ENCODE measurements around the gene NHLH1. TPM values are rescaled to one million over a fixed set of nuclear protein-coding genes. Genes with fewer than 3 reads are reported as not detected.

Gene NHLH1
- total and polyA plus RNA-seq, 10 of the 15 experiments (the other 5 are each of a cell fraction or from before 2014, with no cell fraction given), result 0.22 to 0.98 (median 0.43) TPM; not detected in 1

GRCh38 chr1:160377585-160378206 lies 10.8 kb downstream of the NHLH1 start:
- Histone ChIP-seq H3K4me3 (no peak overlapping the region), H3K9me3 (replicated peaks; ENCODE audit: control insufficient read depth, insufficient read depth, low read length) (no peaks in the 10 kb centered on the region), H3K4me1 (ENCODE audit: control insufficient read depth, insufficient read depth, low read length) (peaks cover 15% of the 10 kb centered on the region), H3K27ac (ENCODE audit: control insufficient read depth, insufficient read depth) (no peak overlapping the region), H3K36me3 (ENCODE audit: control insufficient read depth in 2 of 2, insufficient read depth in 2 of 2, low read length in 1 of 2) (no peaks in the 10 kb centered on the region), H3K27me3 (replicated peaks in 1 of 2; ENCODE audit: control insufficient read depth in 2 of 2, insufficient read depth in 2 of 2, low read length in 1 of 2) (no peaks in the 10 kb centered on the region), H3K9ac (ENCODE audit: control insufficient read depth, insufficient read depth, low read length) (no peak overlapping the region), H3K79me2 (ENCODE audit: control insufficient read depth, insufficient read depth, low read length) (no peaks in the 10 kb centered on the region), H4K20me1 (ENCODE audit: control insufficient read depth, insufficient read depth) (no peaks in the 10 kb centered on the region), H2AFZ (ENCODE audit: control insufficient read depth, low read depth, low read length) (no peak overlapping the region), H3K4me2 (ENCODE audit: control insufficient read depth, insufficient read depth) (no peak overlapping the region)
- TF ChIP-seq FOXK2 (IDR thresholded peaks at IDR 0.05) (no peak), ZNF687 (IDR thresholded peaks at IDR 0.05) (no peak), MYC (IDR thresholded peaks at IDR 0.05; ENCODE audit: insufficient read depth, insufficient read length, insufficient replicate concordance, low read length, severe bottlenecking) (no peak), ZBED1 (IDR thresholded peaks at IDR 0.05; ENCODE audit: borderline replicate concordance) (no peak), JUNB (IDR thresholded peaks at IDR 0.05) (no peak), ZBTB33 (IDR thresholded peaks at IDR 0.05) (no peak), BRCA1 (IDR thresholded peaks at IDR 0.05; ENCODE audit: low read depth, low read length) (no peak), YY1 (IDR thresholded peaks at IDR 0.05; ENCODE audit: low read depth, low read length) (no peak), SRF (IDR thresholded peaks at IDR 0.05; ENCODE audit: low read depth in 2 of 2, low read length in 2 of 2) (no peak), EZH2 (IDR thresholded peaks at IDR 0.05; ENCODE audit: borderline replicate concordance, control insufficient read depth, low read depth, low read length) (no peak), HDAC2 (IDR thresholded peaks at IDR 0.05) (no peak), STAT3 (IDR thresholded peaks at IDR 0.05; ENCODE audit: low read depth, low read length) (no peak), NR2F1 (conservative IDR thresholded peaks at IDR 0.05) (no peak), RUNX3 (IDR thresholded peaks at IDR 0.05; ENCODE audit: low read length) (no peak)
- no peak for FAIRE-seq
- ChIA-PET SMC1A (ENCODE audit: uncharacterized antibody, unreplicated experiment) (interaction anchor here (0.6 to 5.0 kb wide), 21 partner anchors 9 to 297 kb away, joined by 3 to 44 read pairs (median 6); partner anchors contain the start of genes CASQ1 and KCNJ9), RAD21 (ENCODE audit: unreplicated experiment) (interaction anchor here (0.8 to 3.7 kb wide), 14 partner anchors 9 to 300 kb away, joined by 3 to 43 read pairs (median 5); partner anchors contain the start of gene PEX19), CTCF (interaction anchor here (0.7 to 7.8 kb wide), 43 partner anchors 8 to 332 kb away, joined by 3 to 131 read pairs (median 8); partner anchors contain the start of genes CASQ1, IGSF8, NHLH1 and PEX19), POLR2A (no interaction called here)
- intact Hi-C loops (cut with micrococcal nuclease; ENCODE audit: unreplicated experiment) (no loop called here), in situ Hi-C loops (cut with MboI) (loop anchor here (5.0 kb wide), 1 partner anchor 280 kb away; the partner anchor contains the start of gene IGSF8)
- WGBS (ENCODE audit: insufficient coverage, insufficient replicate concordance, low lambda C conversion rate, missing lambda C conversion rate), result 51% methylated on average over 7 of the region's 7 CpGs
- no TSS peak for BruUV-seq (replicated peaks)
- no peak for DNase-seq (ENCODE audit: low read depth, low spot score)
- no peak for ATAC-seq
